ENCODE data around the gene C3AR1. TPM values are rescaled to one million over a fixed set of nuclear protein-coding genes. Genes with fewer than 3 reads are reported as not detected.

C3AR1 gene
- total RNA-seq, 1 donor from 2014 or later = not detected

DNA sequence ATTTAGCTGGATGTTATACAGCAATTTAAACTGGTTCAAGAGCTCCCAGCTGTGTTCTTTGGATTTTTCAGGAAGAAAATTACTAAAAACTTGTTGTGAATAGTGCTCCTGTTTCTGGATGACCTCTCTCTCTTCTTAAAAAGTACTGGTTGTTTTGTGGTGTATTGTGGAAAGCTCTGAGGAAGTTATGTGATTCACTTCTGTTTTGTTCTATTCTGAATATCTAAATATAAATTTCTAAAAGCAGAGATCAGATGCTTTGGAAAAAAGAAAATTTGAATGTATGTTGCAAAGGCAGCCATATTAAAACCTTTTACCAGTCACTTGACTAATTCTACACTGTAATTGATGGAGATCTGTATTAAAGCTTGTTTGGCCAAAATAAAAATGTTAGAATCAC, 3.4 kb upstream of the C3AR1 start:
- no peak for DNase-seq (ENCODE audit: low spot score in 2 of 2, unreplicated experiment in 2 of 2)
- Mint-ChIP-seq H3K27me3 (ENCODE audit: low read depth) (no peaks in the 10 kb centered on the region), H3K4me3 (no peak overlapping the region), H3K9me3 (no peaks in the 10 kb centered on the region), H3K36me3 (no peaks in the 10 kb centered on the region), H3K4me1 (peaks cover 6% of the 10 kb centered on the region), H3K27ac (no peak overlapping the region)
- TF ChIP-seq, protein P1, sequence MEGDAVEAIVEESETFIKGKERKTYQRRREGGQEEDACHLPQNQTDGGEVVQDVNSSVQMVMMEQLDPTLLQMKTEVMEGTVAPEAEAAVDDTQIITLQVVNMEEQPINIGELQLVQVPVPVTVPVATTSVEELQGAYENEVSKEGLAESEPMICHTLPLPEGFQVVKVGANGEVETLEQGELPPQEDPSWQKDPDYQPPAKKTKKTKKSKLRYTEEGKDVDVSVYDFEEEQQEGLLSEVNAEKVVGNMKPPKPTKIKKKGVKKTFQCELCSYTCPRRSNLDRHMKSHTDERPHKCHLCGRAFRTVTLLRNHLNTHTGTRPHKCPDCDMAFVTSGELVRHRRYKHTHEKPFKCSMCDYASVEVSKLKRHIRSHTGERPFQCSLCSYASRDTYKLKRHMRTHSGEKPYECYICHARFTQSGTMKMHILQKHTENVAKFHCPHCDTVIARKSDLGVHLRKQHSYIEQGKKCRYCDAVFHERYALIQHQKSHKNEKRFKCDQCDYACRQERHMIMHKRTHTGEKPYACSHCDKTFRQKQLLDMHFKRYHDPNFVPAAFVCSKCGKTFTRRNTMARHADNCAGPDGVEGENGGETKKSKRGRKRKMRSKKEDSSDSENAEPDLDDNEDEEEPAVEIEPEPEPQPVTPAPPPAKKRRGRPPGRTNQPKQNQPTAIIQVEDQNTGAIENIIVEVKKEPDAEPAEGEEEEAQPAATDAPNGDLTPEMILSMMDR (IDR thresholded peaks at IDR 0.05; ENCODE audit: unreplicated experiment) = no peak

DNA sequence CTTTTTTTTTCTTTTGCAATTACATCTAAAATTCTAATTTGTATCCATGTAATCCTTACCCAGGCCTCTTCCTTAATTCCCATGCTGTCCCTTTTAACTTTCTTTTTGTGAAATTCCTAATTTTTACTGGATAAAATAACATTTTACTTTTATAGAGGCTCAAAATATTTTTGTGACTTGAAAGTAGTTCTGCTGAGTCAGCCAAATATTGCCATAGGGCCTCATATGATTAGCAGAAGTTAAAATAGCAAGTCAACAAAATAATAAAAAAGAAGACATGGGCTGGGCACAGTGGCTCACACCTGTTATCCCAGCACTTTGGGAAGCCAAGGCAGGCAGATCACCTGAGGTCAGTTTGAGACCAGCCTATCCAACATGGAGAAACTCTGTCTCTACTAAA, 2.0 kb downstream of the C3AR1 start:
- DNase-seq (ENCODE audit: low spot score in 2 of 2, unreplicated experiment in 2 of 2) = no peak
- H3K9me3 Mint-ChIP-seq = no peaks in the 10 kb centered on the region
- no peak overlapping the region for H3K27ac Mint-ChIP-seq
- TF ChIP-seq, protein P1 (IDR thresholded peaks at IDR 0.05; ENCODE audit: unreplicated experiment) = no peak
- no peaks in the 10 kb centered on the region for H3K36me3 Mint-ChIP-seq
- peaks cover 6% of the 10 kb centered on the region for H3K4me1 Mint-ChIP-seq
- H3K27me3 Mint-ChIP-seq (ENCODE audit: low read depth) = no peaks in the 10 kb centered on the region
- no peak overlapping the region for H3K4me3 Mint-ChIP-seq

DNA sequence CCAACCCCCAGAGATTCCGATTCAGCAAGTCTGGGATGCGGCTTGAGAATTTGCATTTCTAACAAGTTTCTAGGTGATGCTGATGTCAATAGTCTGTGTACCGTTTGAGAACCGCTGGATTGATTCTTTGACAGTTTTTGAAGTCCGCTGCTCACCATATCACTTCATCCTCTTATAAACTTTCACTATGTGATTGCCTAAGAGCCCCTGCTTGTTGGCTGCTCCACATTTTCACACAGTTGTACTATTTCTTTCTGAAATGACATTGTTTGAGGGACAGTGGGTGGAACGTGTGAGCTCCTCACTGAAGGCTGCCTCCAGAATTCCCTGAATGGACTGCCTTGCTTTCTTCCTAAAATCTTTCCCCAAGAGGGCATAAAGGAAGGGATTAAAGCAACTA, 7.7 kb downstream of the C3AR1 start:
- no peaks in the 10 kb centered on the region for H3K27me3 Mint-ChIP-seq (ENCODE audit: low read depth)
- no peak overlapping the region for H3K27ac Mint-ChIP-seq
- H3K4me1 Mint-ChIP-seq = peaks cover 4% of the 10 kb centered on the region
- no peak for DNase-seq (ENCODE audit: low spot score in 2 of 2, unreplicated experiment in 2 of 2)
- peaks cover 13% of the 10 kb centered on the region for H3K36me3 Mint-ChIP-seq
- no peaks in the 10 kb centered on the region for H3K9me3 Mint-ChIP-seq
- TF ChIP-seq, protein P1 (IDR thresholded peaks at IDR 0.05; ENCODE audit: unreplicated experiment) = no peak
- no peak overlapping the region for H3K4me3 Mint-ChIP-seq

DNA sequence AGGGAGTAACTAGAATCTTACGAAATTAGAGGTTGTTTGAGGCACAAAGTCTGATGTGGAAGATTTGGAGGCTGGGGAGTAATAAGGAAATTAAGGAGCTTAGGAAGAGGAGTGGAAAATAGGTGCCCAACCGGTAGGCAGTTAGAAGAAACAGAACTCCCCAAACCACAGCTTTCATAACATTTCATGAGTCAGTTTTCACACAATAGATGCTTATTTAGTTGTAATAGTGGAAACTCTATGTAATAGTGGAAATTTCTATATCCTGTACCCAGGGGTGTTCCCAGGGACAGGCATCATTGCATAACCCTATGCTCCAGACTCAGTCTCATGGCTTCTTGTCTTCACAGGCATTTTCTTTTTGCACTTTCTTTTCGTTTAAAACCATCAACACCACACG, 8.3 kb downstream of the C3AR1 start:
- TF ChIP-seq, protein P1 (IDR thresholded peaks at IDR 0.05; ENCODE audit: unreplicated experiment) = no peak
- Mint-ChIP-seq H3K27ac (no peak overlapping the region), H3K4me3 (no peak overlapping the region), H3K9me3 (no peaks in the 10 kb centered on the region), H3K4me1 (peaks cover 4% of the 10 kb centered on the region), H3K36me3 (peaks cover 13% of the 10 kb centered on the region), H3K27me3 (ENCODE audit: low read depth) (no peaks in the 10 kb centered on the region)
- no peak for DNase-seq (ENCODE audit: low spot score in 2 of 2, unreplicated experiment in 2 of 2)

DNA sequence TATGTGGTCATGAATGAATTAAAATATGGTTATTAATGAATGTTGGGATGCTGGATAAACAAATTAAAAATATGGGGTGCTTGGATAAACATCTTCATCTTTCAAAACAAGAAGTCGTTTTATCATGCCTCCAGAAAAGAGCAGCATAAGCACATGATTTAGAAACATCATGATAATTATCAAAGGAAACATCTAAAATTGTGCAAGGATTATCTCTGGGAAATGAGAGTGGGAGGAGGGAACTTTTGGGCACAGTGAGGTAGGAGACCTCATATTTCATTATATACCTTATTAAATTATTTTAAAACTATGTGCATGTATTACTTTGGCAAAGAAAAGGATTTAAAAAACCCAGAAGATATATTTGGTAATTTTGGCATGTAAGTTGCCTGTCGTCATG, 8.9 kb downstream of the C3AR1 start:
- DNase-seq (ENCODE audit: low spot score in 2 of 2, unreplicated experiment in 2 of 2) = no peak
- no peaks in the 10 kb centered on the region for H3K9me3 Mint-ChIP-seq
- H3K4me1 Mint-ChIP-seq = peaks cover 4% of the 10 kb centered on the region
- H3K4me3 Mint-ChIP-seq = no peak overlapping the region
- peaks cover 18% of the 10 kb centered on the region for H3K36me3 Mint-ChIP-seq
- H3K27me3 Mint-ChIP-seq (ENCODE audit: low read depth) = no peaks in the 10 kb centered on the region
- TF ChIP-seq, protein P1 (IDR thresholded peaks at IDR 0.05; ENCODE audit: unreplicated experiment) = no peak
- no peak overlapping the region for H3K27ac Mint-ChIP-seq

DNA sequence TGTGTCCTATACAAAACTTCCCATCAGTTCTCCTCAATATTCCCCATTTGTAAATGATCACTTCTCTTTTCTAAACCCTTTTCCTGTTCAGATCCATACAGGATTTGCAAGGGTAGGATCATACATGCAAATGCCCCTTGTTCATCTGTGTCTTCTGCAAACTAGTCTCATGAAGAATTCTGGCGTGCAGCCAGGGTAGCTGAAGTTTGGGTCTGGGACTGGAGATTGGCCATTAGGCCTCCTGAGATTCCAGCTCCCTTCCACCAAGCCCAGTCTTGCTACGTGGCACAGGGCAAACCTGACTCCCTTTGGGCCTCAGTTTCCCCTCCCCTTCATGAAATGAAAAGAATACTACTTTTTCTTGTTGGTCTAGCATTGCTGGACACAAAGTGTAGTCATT, 11.3 kb downstream of the C3AR1 start:
- H3K36me3 Mint-ChIP-seq = peaks cover 25% of the 10 kb centered on the region
- no peak overlapping the region for H3K4me3 Mint-ChIP-seq
- peaks cover 4% of the 10 kb centered on the region for H3K4me1 Mint-ChIP-seq
- TF ChIP-seq, protein P1 (IDR thresholded peaks at IDR 0.05; ENCODE audit: unreplicated experiment) = no peak
- H3K27ac Mint-ChIP-seq = no peak overlapping the region
- H3K27me3 Mint-ChIP-seq (ENCODE audit: low read depth) = no peaks in the 10 kb centered on the region
- DNase-seq (ENCODE audit: low spot score in 2 of 2, unreplicated experiment in 2 of 2) = no peak
- no peaks in the 10 kb centered on the region for H3K9me3 Mint-ChIP-seq
